ACHN (cell line): ENCODE measurements around the gene ZNF26.
A peak's percentile ranks its signal among the peaks of the same experiment; 100 is the strongest.

Experiments used
- DNase-seq: peaks from one replicate; pipeline ENCODE4 v3.0.0-alpha.2; 2015
- in situ Hi-C: cut with HindIII; loops from 2 replicates; pipeline ENCODE4 v1.10.0; 2017; ENCODE audit warnings: low sequenced_read_pairs, low pct_ligation_motif_present, low pct_unique_long_range_greater_than_20kb

The ZNF26 gene

DNA sequence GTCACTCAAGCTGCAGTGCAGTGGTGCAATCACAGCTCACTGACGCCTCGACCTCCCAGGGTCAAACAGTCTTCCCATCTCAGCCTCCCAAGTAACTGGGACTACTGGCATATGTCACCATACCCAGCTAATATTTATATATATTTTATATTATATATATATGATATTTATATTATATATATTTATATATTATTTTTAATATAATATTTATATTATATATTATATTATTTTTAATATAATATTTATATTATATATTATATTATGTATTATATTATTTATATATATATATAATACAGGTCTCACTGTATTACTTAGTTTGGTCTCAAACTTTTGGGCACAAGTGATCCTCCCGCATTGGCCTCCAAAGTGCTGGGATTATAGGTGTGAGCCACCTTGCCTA, 60.5 kb downstream of the ZNF26 start:
- in situ Hi-C loops = no loop called here
- DNase-seq = no peak

DNA sequence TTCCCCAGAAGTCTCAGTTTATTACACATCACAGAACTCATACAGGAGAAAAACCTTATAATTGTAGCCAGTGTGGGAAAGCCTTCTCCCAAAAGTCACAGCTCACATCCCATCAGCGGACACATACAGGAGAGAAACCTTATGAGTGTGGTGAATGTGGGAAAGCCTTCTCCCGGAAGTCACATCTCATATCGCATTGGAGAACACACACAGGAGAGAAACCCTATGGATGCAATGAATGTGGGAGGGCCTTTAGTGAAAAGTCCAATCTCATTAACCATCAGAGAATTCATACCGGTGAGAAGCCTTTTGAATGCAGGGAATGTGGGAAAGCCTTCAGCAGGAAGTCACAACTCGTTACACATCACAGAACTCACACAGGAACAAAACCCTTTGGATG, 71.3 kb downstream of the ZNF26 start:
- in situ Hi-C loops = no loop called here
- no peak for DNase-seq

DNA sequence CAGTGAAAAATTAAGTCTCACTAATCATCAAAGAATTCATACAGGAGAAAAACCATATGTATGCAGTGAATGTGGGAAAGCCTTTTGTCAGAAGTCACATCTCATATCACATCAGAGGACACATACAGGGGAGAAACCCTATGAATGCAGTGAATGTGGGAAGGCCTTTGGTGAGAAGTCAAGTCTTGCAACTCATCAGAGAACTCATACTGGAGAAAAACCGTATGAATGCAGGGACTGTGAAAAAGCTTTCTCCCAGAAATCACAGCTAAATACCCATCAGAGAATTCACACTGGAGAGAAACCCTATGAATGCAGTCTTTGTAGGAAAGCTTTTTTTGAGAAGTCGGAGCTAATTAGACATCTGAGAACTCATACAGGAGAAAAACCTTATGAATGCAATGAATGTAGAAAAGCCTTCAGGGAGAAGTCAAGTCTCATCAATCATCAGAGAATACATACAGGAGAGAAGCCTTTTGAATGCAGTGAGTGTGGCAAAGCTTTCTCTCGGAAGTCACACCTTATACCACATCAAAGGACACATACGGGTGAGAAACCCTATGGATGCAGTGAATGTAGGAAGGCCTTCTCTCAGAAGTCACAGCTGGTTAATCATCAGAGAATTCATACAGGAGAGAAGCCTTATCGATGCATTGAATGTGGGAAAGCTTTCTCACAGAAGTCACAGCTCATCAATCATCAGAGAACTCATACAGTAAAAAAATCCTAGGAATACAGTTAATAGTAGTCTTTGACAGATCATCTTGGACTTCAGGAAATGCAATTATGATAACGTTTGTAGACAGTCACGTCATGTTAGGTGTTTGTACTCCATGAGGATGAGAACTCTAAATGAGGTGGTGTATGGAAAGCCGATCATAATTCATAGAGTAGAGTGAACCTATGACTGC, 72.3 kb downstream of the ZNF26 start:
- in situ Hi-C loops = no loop called here
- DNase-seq = peak; percentile 15

DNA sequence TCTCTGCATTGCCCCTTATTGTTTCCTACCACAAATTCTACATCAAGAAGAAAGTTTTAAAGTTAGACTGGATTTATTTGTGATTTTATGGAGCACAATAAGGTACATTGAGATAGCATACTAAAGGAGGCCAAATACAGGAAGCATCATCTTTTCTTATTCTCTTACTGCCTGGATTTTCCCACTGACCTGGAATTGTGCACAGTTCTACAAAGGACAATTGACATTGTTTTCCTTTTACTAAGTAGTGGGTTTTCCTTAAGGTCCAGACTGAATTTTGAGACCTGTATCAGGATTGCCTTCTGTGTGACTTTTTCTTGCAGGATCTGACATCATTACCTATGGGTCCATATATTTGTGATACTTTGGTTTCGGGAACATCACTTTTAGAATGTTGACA, 75.8 kb downstream of the ZNF26 start:
- DNase-seq = no peak
- in situ Hi-C loops = no loop called here

DNA sequence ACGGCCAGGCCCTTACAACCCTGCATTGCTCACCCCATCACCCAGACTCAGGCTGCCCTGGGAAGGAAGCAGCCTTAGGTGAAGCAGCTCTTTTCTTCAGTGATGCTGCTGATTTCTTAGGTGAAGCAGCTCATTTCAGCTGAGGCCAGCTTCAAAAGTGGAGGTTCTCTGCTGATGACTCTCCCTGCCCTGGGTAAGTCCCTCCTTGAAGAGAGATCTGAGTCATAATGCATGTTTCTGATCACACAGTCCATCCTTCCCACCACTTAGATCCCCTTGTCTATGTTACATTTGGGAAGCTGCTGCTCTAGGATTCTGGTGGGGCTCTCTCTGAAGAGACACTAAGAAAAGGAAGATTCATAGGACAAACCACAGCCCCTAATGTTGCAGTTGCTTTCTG, 77.4 kb downstream of the ZNF26 start:
- in situ Hi-C loops = no loop called here

DNA sequence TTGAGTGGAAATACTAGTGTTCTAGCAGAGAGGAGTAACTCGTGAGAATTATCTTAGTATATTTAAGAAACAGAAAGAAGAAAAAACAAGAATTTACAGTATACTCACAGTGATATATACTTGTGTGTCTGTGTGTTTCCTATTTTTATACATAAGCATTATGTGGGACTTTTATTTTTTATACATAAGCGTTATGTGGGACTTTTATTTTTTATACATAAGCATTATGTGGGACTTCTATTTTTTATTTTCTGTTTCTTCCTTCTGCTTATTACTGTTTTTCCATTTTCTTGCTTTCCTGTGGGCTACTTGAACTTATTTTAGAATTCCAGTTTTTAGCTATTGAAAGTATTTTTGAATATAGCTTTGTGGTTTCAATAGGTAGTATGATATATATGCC, 87.7 kb downstream of the ZNF26 start:
- in situ Hi-C loops = no loop called here
- no peak for DNase-seq

More for the DNA sequence above, 77.4 kb downstream of the ZNF26 start:
- DNase-seq = no peak
